SHP77 (cell line): ENCODE measurements around the gene FAM149A.

Source experiments
- DNase-seq, 2 experiments: peaks; one replicate each; lab custom pipeline; 2025; lab: John Stamatoyannopoulos, UW

Gene FAM149A

GRCh38 chr4:186158966-186159365, 54.5 kb downstream of the FAM149A start:
- DNase-seq = no peak

- no peak for DNase-seq
Observed at GRCh38 chr4:186159613-186160012, 55.1 kb downstream of the FAM149A start.

- DNase-seq = peak; percentile 47 to 54
Observed at GRCh38 chr4:186161138-186161537, 56.6 kb downstream of the FAM149A start.

GRCh38 chr4:186166852-186167512, 62.5 kb downstream of the FAM149A start:
- DNase-seq = no peak

GRCh38 chr4:186167605-186168004, 63.1 kb downstream of the FAM149A start:
- no peak for DNase-seq

- DNase-seq = no peak
Observed at GRCh38 chr4:186168750-186169149, 64.2 kb downstream of the FAM149A start.

- no peak for DNase-seq
Observed at GRCh38 chr4:186169333-186169944, 64.9 kb downstream of the FAM149A start.

- DNase-seq = no peak
Observed at GRCh38 chr4:186169945-186170802, 65.7 kb downstream of the FAM149A start.

GRCh38 chr4:186170966-186171365, 66.5 kb downstream of the FAM149A start:
- DNase-seq = no peak

- no peak for DNase-seq
Observed at GRCh38 chr4:186172546-186172945, 68.0 kb downstream of the FAM149A start.

- no peak for DNase-seq
Observed at GRCh38 chr4:186188107-186188506, 83.6 kb downstream of the FAM149A start.

GRCh38 chr4:186189656-186190055, 85.2 kb downstream of the FAM149A start:
- no peak for DNase-seq

GRCh38 chr4:186190581-186191199, 86.2 kb downstream of the FAM149A start:
- DNase-seq = peak in 1 of 2 experiments; percentile 17

GRCh38 chr4:186191200-186192065, 86.9 kb downstream of the FAM149A start, which contains the start of gene CYP4V2:
CYP4V2 (plus strand) TSS chr4:186191567; CDS start chr4:186191824, 257 bp downstream.
- DNase-seq = peak; percentile 48 to 58

GRCh38 chr4:186192066-186192612, 87.6 kb downstream of the FAM149A start:
- peak in 1 of 2 experiments; percentile 40 for DNase-seq

- DNase-seq = no peak
Observed at GRCh38 chr4:186193851-186194250, 89.3 kb downstream of the FAM149A start.

GRCh38 chr4:186196063-186196462, 91.6 kb downstream of the FAM149A start:
- DNase-seq = no peak

- no peak for DNase-seq
Observed at GRCh38 chr4:186200516-186200915, 96.0 kb downstream of the FAM149A start.

- no peak for DNase-seq
Observed at GRCh38 chr4:186201010-186201409, 96.5 kb downstream of the FAM149A start.

- DNase-seq = peak; percentile 28 to 70
Observed at GRCh38 chr4:186201535-186202230, 97.2 kb downstream of the FAM149A start.
